DLD1 (cell line): ENCODE data around the gene ZNF280B.

Source experiments
- in situ Hi-C: cut with HindIII; loops from 2 replicates; pipeline ENCODE4 v1.10.0; 2017; ENCODE audit warnings: low sequenced_read_pairs

ZNF280B gene

GRCh38 chr22:22508274-22509176 lies at the start of gene ZNF280B:
ZNF280B (minus strand) TSS chr22:22508742; CDS start chr22:22489398, 19,344 bp downstream.
- in situ Hi-C loops = no loop called here

DNA sequence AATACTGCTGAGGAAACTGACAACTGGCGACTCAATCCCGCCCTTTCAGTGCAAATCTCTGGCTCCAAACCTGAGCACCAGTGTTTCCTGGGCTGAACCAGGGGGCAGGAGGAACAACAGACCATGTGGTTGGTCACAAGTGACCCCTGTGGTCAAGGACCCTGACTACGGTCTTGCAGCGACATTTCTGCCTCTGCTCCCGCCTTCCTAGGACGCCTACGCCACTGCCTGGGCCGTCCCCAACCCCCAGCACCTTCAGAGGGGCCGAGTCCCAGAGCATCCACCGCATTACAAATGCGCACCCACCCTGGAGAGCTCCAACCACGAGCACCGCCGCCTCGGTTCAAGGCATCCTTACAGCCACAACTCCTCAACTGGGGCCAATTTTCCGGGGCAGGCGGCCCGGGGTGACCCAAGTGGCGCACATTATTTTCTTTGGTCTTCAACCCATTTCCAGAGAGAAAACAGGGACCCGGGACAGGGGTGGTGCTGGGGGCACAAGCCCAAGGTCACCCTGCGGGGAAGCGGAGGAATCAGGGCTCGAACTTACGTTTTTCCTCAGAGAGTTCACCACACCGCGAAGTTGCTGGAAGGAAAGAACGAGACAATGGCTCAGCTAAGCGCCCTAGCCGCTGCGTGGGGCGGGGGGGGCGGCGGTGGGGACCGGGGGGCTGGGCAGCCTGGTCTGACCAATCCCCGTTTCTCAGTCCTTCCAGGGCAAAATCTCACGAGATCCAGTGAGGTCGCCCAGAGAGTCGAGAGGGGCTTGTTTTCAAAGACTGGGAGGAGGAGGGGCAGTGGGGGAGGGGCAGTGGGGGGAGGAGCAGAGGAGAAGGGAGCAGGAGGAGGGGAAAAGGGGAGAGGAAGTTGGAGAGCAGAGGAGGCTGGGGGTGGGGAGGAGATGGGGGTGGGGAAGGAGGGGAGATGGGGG lies 48.7 kb upstream of the ZNF280B start:
- in situ Hi-C loops = loop anchor here (25.0 kb wide), 1 partner anchor 205 kb away; no protein-coding TSS in a partner anchor

- in situ Hi-C loops = loop anchor here (25.0 kb wide), 1 partner anchor 206 kb away; no protein-coding TSS in a partner anchor
These were observed 48.0 kb upstream of the ZNF280B start for GRCh38 chr22:22556578-22556977.

- in situ Hi-C loops = loop anchor here (25.0 kb wide), 1 partner anchor 207 kb away; no protein-coding TSS in a partner anchor
These were observed 47.1 kb upstream of the ZNF280B start for GRCh38 chr22:22555596-22555995.

DNA sequence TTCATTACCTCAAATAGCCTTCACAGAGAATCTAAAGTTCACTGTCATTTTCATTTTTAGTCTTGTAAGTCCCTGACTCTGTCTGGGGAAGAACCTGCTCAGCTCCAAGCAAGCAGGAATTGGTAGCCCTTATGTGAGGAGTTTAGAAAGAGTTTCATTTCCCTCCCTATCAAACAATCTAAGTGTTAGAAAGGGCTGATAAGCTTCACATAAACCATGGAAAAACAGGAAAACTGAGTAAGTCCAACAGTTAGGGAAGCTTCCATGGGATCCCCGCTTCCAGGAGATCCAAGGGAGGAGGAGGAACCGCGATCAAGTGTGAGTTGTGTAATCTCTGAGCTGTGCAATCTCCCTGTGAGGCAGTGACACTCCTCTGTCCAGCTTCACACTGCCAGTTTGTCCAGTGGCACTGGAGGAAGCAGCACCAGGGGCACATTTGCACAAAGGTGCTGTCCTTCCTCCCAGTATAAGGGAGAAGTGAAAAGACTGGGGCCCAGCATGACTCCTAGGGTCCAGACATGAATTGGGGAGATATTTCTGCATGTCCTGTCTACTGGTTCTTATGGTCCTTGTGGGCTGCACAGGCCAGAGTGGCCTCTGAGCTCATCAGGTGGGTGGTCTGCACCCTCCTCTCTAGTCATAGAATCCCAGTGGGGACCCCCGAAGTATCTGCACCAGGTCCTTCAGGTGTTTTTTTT lies 46.2 kb upstream of the ZNF280B start:
- in situ Hi-C loops = loop anchor here (25.0 kb wide), 1 partner anchor 208 kb away; no protein-coding TSS in a partner anchor

DNA sequence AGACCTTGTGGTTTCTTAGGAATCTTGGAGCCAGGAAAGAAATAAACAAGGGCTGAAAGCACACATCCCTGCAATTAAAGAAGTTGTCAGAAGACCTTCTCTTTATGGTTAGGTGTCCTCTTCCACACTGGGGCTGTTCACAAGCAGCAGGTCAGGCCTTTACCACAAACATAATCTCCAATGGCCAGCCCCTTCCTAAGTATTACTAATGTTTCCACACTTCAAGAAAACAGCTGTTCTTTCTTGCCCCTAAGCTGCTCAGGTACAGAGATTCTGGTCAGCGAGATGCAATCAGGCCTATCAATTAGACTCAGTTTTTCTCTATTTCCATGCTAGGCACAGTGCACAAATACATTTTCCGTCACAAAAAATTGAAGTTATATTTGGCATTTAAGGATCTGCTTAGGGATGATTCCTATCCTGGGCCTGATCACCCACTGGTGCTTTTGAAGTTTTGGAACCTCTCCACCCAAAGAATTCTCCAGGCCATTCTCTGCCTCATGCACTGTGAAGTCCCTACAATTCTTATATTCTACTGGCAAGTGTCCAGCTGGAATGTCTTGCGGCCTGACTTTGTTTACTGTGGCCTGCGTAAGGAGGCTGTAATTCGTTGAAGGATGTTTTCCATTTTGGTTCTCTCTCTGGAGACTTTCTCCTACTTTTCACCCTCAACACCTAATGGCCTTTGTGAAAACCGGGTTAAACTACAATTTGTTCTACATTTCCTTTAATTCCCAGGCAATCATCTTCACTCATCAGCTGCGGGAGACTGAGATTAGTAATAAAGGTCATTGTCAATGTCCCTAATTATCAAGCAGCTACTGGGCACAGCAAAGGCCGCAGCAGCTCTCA lies 45.4 kb upstream of the ZNF280B start:
- in situ Hi-C loops = loop anchor here (25.0 kb wide), 1 partner anchor 208 kb away; no protein-coding TSS in a partner anchor

GRCh38 chr22:22553141-22553540 lies 44.6 kb upstream of the ZNF280B start:
- in situ Hi-C loops = loop anchor here (25.0 kb wide), 1 partner anchor 209 kb away; no protein-coding TSS in a partner anchor

GRCh38 chr22:22552630-22553029 lies 44.1 kb upstream of the ZNF280B start:
- in situ Hi-C loops = loop anchor here (25.0 kb wide), 1 partner anchor 210 kb away; no protein-coding TSS in a partner anchor

- in situ Hi-C loops = loop anchor here (25.0 kb wide), 1 partner anchor 211 kb away; no protein-coding TSS in a partner anchor
These were observed 42.4 kb upstream of the ZNF280B start for GRCh38 chr22:22550789-22551434.

- in situ Hi-C loops = no loop called here
These were observed 40.4 kb upstream of the ZNF280B start for GRCh38 chr22:22548910-22549309.

GRCh38 chr22:22548317-22548716 lies 39.8 kb upstream of the ZNF280B start:
- in situ Hi-C loops = no loop called here

- in situ Hi-C loops = no loop called here
These were observed 39.3 kb upstream of the ZNF280B start for GRCh38 chr22:22547692-22548300.

DNA sequence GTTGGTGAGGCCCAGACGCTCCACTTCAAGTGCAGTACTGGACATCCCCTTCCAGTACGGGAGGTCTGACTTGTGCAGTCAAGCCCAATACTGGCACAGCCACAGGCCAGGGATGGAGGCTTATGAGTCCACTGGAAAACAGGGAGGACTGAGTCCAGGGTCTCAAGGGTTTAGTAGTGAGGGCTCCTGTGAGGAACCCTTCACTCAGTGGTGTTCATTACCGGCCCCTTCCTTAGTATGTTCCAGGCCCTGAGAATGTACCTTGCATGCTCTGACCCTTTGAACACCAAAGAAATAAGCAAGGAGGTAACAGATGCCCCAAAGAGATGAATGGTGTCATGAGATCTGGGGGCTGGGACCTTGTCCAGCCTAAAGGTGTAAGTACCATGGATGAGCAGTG lies 38.7 kb upstream of the ZNF280B start:
- in situ Hi-C loops = no loop called here

GRCh38 chr22:22546490-22546889 lies 37.9 kb upstream of the ZNF280B start:
- in situ Hi-C loops = no loop called here

GRCh38 chr22:22545084-22545483 lies 36.5 kb upstream of the ZNF280B start:
- in situ Hi-C loops = no loop called here

DNA sequence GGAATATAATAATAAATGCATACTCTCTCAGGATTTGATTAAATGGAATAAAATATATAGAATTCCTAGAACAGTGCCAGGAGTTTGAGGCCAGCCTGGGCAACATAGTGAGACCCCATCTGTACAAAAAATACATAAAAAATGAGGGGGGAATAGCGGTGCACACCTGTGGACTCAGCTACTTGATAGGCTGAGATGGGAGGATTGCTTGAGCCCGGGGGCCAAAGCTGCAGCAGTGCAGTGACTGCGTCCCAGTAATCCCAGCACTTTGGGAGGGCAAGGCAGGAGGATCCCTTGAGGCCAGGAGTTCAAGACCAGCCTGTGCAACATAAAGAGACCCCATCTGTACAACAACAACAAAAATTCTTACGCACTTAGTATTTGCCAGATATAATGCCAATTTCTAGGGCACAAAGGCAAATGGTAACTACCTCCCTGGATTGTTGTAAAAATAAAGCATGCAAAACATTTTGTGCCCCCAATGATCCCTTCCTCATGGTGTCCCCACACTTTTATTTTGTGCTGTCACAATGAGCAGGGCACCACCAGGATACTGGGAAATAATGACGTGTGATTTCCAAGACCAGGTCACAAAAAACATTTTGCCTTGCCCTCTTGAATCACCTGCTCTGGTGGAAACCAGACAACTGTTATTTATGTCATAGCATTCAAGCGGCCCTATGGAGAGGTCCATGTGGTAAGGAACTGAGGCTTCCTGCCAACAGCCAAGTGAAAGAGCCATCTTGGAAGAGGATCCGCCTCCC lies 29.9 kb upstream of the ZNF280B start:
- in situ Hi-C loops = no loop called here

- in situ Hi-C loops = no loop called here
These were observed 28.4 kb upstream of the ZNF280B start for GRCh38 chr22:22536916-22537315.

DNA sequence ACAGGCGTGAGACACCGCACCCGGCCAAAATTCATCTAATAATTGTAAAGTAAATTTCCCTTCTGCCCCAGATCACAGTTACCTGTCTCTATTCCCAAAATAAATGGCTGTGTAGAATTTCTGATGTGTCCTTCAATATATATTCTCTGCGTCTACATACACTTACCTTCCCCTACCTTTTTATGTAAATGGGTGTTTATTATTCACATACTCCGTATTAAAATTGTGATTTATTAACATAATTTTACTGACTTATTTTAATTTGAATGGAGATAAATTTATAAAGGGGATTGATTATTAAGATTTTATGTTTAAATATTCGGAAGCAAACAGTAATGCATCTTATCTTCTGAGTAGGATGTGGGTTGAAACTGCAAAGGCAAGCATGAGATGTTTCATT lies 28.0 kb upstream of the ZNF280B start:
- in situ Hi-C loops = no loop called here
